Fibroblast of skin of left biceps (primary cell): Measurements from ENCODE around the gene PRB3.

Source experiments
- DNase-seq, 2 experiments: peaks; one replicate each; pipeline ENCODE4 v3.0.0-alpha.2; 2013; ENCODE audit warnings: low read depth in 2 of 2

PRB3 gene

GRCh38 chr12:11269607-11270006, at the start of gene PRB3:
Gene PRB3 (minus strand): TSS chr12:11269707. CDS start chr12:11269669, 38 bp downstream.
- DNase-seq: no peak

DNA sequence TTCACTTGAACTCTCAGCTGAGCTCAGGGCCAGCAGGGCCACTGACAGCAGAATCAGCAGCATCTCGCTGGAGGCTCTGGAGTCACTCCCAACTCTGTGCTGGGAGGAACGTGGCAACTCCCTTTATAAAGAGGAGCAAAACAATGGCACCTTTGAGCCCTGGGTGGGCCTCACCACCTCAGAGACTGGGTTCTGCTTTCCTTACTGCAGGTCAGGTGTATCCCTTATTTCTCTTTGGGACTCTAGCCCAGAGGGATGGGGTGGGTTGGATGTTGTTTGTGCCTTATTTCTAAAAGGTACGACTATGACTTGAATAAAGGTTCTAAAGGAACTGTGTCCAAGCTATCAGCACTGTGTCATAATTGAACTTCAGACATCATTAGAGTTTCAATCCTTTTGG, 40.8 kb upstream of the PRB3 start, which contains the start of gene PRB4:
TSS of gene PRB4 (minus strand) at position 101 of the 400 bp plus-strand sequence. CDS start at position 63, 38 bp downstream.
- DNase-seq: no peak

GRCh38 chr12:11307143-11307542, 37.6 kb upstream of the PRB3 start:
- no peak for DNase-seq

DNA sequence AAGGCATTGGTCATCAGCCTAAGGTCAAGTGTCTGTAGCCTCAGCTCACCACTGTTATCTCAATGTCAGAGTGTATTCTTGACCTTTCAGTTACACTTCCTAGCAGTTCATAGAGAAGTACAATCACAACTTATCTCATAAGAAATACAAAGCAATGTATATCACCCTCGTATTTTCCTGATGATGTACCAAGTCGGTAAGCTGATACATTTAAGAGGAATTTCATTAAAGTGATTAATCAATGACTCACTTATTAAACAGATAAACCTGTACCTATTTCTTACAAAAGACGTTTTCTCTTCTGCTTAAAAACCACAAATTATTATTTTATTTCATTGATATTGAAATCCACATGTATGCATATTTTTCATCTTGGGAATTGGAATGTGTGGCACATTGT, 3.9 kb upstream of the PRB3 start:
- DNase-seq: no peak

- no peak for DNase-seq
Observed at GRCh38 chr12:11264501-11264900, 5.0 kb downstream of the PRB3 start.

GRCh38 chr12:11246489-11246888, 23.0 kb downstream of the PRB3 start:
- DNase-seq: no peak

DNA sequence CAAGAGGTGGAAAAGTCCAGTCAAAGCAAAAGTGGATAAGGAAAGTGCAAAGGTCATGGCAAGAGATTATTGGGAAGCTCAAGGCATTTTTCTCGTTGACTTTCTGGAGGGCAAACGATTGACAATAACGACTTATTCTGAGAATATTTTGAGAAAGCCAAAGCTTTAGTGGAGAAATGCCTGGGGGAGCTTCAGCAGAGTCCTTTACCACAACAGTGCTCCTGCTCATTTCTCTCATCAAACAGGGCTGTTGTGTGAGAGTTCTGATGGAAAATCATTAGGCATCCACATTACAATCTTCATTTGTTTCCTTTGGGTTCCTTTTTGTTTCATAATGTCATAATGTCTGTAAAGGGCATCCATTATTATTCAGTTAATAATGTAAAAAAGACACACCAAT, 26.9 kb downstream of the PRB3 start:
- no peak for DNase-seq

- DNase-seq: no peak
Observed at GRCh38 chr12:11240348-11240930, 29.1 kb downstream of the PRB3 start.

DNA sequence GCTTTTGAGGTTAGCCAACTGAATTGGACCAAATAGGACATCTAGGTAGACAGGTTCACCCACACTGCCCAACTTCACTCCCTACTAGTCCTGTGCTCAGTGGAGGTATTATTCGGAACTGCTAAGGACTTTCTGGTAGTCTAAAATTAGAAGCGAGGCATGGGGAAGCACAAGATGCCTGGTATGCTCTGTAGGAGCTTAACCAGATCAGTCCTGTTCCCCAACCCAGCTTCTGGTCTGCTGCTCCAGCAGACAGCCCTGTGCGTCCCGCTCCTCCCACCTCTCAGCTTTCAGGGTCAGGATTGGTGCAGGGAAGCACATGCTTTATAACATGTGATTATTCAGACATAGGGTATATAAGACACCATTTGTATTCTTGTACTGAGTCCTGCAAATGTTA, 31.2 kb downstream of the PRB3 start:
- no peak for DNase-seq

DNA sequence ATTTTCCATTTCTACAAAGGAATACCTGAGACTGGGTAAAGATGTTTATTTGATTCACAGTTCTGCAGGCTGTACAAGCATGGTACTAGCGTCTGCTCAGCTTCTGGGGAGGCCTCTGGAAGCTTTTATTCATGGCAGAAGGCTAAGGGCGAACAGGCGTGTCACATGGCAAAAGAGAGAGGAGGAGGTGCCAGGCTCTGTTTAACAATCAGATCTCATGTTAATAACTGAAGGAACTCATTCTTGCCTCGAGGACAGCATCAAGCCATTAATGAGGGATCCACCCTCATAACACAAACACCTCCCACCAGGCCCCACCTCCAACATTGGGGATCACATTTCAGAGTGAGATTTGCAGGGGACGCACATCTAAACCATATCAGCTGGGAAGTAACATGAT, 36.0 kb downstream of the PRB3 start:
- no peak for DNase-seq

GRCh38 chr12:11228296-11228879, 41.1 kb downstream of the PRB3 start:
- no peak for DNase-seq

- no peak for DNase-seq
Observed at GRCh38 chr12:11227373-11227772, 42.1 kb downstream of the PRB3 start.
